ENCODE data around the gene NOS2. TPM values are rescaled to one million over a fixed set of nuclear protein-coding genes. Genes with fewer than 3 reads are reported as not detected.
"Not testable (repeated sequence)": the region's sequence is repeated elsewhere in the genome, so short reads cannot be mapped to it uniquely, and the experiment has no call there.

NOS2 gene
- total RNA-seq, 1 donor from 2014 or later = 0.23 TPM

DNA sequence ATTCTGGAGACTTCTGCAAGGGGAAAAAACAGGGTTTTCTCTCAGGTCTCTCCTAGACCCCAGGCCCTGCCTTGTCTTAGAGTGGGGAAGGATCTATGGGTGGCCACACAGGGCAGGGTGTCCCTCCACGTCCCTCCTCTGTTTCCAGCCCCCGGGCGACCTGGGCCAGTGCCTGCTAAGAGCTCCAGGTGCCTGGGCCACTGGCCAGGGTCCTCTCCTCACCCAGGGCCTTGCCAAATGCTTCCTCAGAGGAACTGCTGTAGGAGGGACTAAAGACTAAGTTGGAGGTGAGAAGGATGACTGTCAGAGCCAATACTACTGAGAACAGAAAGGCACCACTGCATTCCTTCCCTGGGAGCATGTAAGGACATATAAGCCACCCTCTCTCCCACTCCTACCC, 11.4 kb downstream of the NOS2 start:
- DNase-seq (ENCODE audit: low spot score) = no peak

- DNase-seq (ENCODE audit: low spot score) = no peak
Observed at GRCh38 chr17:27783440-27784350, 16.6 kb downstream of the NOS2 start.

DNA sequence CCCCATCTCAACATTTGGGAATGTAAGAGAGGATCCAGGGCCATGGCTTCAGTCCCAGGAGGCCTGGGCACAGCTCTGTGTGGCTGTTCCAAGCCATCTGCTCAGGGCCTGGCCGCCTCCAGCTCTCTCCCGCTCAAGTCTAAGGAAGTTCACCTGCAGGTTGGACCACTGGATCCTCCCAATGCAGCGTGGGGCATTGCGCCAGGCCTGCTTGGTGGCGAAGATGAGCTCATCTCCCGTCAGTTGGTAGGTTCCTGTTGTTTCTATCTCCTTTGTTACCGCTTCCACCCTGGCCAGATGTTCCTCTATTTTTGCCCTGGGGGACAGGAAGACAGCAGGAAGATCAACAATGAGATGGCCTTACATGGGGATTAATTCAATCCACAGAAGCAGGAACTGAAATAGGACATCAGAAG, 17.5 kb downstream of the NOS2 start:
- no peak for DNase-seq (ENCODE audit: low spot score)

DNA sequence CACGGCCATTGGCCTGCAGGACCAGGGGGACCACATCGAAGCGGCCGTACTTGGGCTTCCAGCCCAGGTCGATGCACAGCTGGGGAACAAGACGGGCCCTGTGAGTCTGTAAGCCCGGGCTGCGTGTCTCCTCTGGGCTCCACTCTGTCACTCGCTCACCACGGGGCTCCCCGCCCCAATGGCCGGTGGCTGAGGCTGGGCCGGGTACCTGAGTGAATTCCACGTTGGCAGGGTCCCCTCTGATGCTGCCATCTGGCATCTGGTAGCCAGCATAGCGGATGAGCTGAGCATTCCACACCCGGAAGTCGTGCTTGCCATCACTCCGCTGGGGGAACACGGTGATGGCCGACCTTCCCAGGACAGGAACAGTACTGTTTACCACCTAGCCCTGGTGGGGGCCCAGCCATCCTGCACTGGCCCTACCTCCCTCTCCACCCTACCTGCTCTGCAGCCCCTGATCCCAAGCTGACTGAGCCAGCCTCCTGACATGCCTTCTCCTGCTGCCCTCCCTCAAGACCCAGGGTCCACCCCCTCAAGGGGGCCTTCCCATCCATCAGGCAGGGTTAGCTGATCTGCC, 19.4 kb downstream of the NOS2 start:
- no peak for DNase-seq (ENCODE audit: low spot score)

DNA sequence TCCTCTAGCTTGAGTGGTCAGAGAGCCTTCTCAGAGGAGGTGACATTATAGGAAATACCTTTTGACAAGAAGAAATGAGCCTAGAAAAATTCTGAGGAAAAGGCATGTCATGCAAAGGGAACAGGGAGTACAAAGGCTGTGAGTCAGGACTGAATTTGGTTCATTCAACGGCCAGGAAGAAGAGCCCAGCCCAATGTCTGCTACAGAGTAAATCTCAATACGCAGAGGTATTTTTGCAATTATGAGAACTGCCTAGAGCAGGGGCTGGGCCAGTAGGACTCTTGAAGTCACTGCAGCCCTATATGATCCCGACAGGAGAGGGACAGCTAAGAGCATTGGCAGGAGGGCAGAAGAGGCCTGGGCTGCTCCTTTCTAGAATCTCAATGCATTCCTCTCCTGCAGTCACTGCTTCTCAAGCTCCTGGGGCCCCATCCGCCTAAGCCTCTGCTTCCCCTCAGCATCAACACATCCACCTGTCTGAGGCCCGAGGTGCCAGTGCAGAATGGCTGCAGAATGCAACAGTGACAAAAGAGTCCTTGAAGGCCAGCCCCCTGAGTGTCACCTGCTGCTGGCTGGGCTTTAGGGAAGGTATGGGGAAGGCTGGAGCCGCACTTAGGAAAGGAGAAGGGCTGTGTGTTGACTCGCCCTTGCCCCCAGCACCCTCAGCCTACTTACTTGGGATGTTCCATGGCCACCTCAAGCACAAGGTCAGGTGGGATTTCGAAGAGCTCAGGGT, 20.1 kb downstream of the NOS2 start:
- DNase-seq (ENCODE audit: low spot score) = no peak

DNA sequence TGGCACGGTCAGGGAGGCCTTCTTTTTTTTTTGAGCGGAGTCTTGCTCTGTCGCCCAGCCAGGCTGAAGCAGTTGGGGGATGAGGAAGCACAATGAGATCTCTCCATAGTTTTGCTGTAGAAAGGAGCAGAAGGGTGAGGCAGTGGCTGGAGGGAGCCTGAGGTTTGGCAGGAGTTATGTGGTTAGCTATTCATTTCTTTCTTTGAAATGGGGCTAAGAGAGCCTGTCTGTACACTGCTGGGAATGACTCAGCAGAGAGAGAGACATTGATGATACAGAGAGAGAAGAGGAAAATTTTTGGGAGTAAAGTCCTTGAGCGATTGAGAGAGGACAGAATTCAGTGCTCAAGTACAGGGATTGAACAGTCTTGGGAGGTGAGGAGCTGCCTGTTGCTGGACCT, 22.1 kb downstream of the NOS2 start:
- DNase-seq (ENCODE audit: low spot score) = no peak

DNA sequence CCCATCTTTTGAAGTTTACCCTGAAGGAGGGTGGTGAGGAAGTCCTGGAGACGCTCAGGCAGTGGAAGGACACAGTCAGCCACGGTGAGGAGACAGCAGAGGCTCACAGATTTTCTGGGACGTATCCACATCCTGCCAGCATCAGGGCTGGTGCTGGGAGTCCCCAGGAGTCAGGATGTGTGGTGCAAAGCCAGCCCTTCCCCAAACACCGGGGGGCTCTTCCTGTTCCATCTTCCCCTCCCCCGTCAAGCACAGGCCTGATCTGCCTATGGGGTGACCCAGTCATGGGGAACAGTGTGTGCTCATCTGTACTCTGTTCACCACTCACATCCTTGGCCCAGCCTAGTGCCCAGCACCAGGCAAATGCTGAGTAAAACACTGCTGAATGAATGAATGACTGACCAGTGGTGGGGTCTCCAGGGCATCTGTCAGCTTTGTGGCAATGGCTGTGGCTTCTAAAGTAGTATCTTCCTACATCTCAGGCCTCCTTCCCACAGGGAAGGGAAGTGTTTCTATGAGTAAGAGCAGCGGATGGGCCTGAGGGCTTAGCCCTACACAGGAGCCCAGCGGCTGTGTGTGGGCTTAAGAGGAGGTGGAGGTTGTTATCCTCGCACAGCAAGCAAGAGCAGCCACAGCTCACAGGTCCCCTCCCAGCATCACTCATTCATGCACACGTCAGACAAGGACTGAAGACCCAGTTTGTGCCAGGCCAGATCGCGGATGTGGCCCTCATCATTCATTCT, 23.3 kb downstream of the NOS2 start:
- no peak for DNase-seq (ENCODE audit: low spot score)

GRCh38 chr17:27771586-27771985, 28.7 kb downstream of the NOS2 start:
- DNase-seq (ENCODE audit: low spot score) = no peak

GRCh38 chr17:27770877-27771276, 29.5 kb downstream of the NOS2 start:
- DNase-seq (ENCODE audit: low spot score) = no peak

DNA sequence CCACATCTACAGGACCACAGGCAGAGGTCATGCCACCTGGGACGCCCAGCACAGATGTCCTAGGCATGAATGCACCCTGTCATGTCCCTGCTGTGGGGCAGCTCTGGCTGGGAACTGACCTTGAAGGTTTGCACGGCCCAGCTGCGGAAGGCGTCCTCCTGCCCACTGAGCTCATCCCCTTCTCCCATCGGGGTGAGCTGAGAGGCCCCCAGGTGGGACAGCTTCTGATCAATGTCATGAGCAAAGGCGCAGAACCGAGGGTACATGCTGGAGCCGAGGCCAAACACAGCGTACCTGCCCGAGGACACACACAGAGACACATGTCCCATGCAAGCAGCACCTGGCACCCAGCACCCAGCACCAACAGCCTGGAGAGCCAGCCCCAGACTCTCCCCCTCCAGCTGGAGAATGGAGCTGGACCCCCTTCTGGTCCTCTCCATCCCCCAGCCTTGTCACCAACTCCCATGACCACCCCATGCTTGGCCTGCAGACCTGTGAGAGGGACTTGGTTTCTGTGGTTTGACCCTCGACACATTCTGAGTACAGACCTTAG, 31.4 kb downstream of the NOS2 start:
- DNase-seq (ENCODE audit: low spot score) = no peak

GRCh38 chr17:27766438-27766837, 33.9 kb downstream of the NOS2 start:
- DNase-seq (ENCODE audit: low spot score) = no peak

GRCh38 chr17:27765353-27765752, 35.0 kb downstream of the NOS2 start:
- DNase-seq (ENCODE audit: low spot score) = no peak

GRCh38 chr17:27764589-27764988, 35.7 kb downstream of the NOS2 start:
- DNase-seq (ENCODE audit: low spot score) = no peak

GRCh38 chr17:27762527-27763305, 37.6 kb downstream of the NOS2 start:
- no peak for DNase-seq (ENCODE audit: low spot score)

DNA sequence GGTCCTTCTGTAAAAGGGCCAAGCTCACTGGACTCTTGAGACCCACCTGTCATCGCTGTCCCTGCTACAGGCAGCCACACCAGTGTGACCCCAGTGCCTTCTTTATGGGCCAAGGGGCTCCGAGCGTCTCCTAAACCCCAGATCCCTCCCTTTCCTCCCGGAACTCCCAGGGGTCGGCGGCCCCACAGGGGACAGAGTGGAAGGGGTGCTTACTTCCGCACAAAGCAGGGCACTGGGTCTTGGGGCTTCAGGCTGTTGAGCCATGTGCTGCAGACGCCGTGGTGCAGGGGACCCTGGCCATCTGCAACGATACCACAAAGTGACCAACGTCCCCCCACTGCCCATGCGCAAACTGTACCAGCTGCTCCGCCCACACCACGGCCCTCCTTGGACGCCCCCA, 39.4 kb downstream of the NOS2 start:
- DNase-seq (ENCODE audit: low spot score) = not testable (repeated sequence)

DNA sequence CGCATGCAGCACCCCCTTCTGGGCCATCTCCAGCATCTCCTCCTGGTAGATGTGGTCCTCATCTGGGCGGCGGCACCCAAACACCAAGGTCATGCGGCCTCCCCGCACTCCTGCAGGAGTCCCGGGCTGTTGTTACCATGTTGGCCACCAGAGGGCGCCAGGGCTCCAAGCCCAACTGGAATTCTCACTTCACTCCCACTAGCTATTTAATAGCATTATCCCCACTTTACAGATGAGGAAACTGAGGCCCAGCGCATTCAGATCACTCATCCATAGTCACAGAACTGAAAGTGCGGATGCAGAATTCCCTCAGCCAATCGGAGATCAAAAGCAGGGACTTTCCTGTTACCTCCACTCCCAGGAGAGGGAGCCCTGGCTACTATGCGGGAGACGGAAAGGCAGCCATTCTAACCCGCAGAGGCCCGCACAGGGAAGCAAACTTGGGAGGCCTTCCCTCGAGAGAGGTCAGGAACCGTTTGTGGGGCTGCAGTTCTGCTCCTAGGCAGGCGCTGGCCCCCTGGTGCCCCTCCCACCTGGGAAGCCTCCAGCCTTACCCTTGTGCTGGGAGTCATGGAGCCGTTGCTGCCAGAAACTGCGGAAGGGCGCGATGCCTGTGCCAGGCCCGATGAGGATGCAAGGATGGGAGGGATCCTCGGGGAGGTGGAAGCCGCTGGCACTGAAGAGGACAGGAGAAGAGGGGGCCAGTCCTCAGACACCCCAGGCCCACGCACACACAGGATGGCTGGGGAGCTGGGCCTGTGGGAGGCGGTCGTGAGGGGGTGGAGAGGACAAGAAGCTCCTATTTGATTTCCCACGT, 40.1 kb downstream of the NOS2 start:
- peak; percentile 64 for DNase-seq (ENCODE audit: low spot score)

GRCh38 chr17:27759528-27759927, 40.8 kb downstream of the NOS2 start:
- no peak for DNase-seq (ENCODE audit: low spot score)

- DNase-seq (ENCODE audit: low spot score) = no peak
Observed at GRCh38 chr17:27756467-27757371, 43.6 kb downstream of the NOS2 start.

All from ureter (tissue), 1 donor.